Activated CD8-positive, alpha-beta memory T cell treated with anti-CD3 and anti-CD28 coated beads, Interleukin-2, amount 10 ng/mL, durations not matched to agents 7 days and 5 days (primary cell): ENCODE measurements around the gene PHOSPHO1. TPM values are rescaled to one million over a fixed set of nuclear protein-coding genes. Genes with fewer than 3 reads are reported as not detected.
"Not testable (repeated sequence)": the region's sequence is repeated elsewhere in the genome, so short reads cannot be mapped to it uniquely, and the experiment has no call there.

ENCODE experiments used
- ATAC-seq: fragments of 150-1000 bp; cut with Tn5 transposase; one replicate; pipeline ENCODE4 v1.10.0; 2021; ENCODE audit warnings: moderate library complexity
- CTCF ChIA-PET: fragments of 350-600 bp; sonication (Branson Sonifier 250); formaldehyde crosslinking; loops from one replicate; lab custom pipeline; 2021; ENCODE audit warnings: antibody characterized with exemption; lab: Charles Lee
- DNase-seq: peaks from one replicate; pipeline ENCODE4 v3.0.0-alpha.2; 2020
- H3K27ac Mint-ChIP-seq: one replicate; pipeline ENCODE4 v1.8.0; 2021; ENCODE audit warnings: mild to moderate bottlenecking, mixed read lengths
- H3K27me3 Mint-ChIP-seq: one replicate; pipeline ENCODE4 v1.8.0; 2021; ENCODE audit warnings: mixed read lengths
- H3K36me3 Mint-ChIP-seq: one replicate; pipeline ENCODE4 v1.8.0; 2021; ENCODE audit warnings: mild to moderate bottlenecking, mixed read lengths
- H3K4me1 Mint-ChIP-seq: one replicate; pipeline ENCODE4 v1.8.0; 2021; ENCODE audit warnings: mixed read lengths
- H3K4me3 Mint-ChIP-seq: one replicate; pipeline ENCODE4 v1.8.0; 2021; ENCODE audit warnings: mild to moderate bottlenecking, moderate library complexity, mixed read lengths
- H3K9me3 Mint-ChIP-seq: one replicate; pipeline ENCODE4 v1.8.0; 2022; ENCODE audit warnings: low read depth, mixed read lengths
- total RNA-seq, 2 experiments: library from RNA; stranded (reverse); gene quantifications; one replicate each; pipeline ENCODE4 v1.2.3, GENCODE V29; 2021

The PHOSPHO1 gene
- not detected for total RNA-seq

GRCh38 chr17:49230636-49231562 is at the start of gene PHOSPHO1:
Gene PHOSPHO1, minus strand, starts transcription at chr17:49230787. Its CDS starts 4,096 bp downstream, at chr17:49226691.
- ATAC-seq = peak; percentile 91

GRCh38 chr17:49280061-49280460 is 49.5 kb upstream of the PHOSPHO1 start:
- no peak for ATAC-seq
- Mint-ChIP-seq H3K4me1 (no peaks in the 10 kb centered on the region), H3K36me3 (no peaks in the 10 kb centered on the region), H3K27me3 (peaks cover 4% of the 10 kb centered on the region), H3K27ac (no peak overlapping the region), H3K4me3 (no peak overlapping the region), H3K9me3 (no peaks in the 10 kb centered on the region)
- DNase-seq = peak; percentile 1
- CTCF ChIA-PET = interaction anchor here (1.2 kb wide), 1 partner anchor 11 kb away, joined by 3 read pairs; no protein-coding TSS in a partner anchor

More at GRCh38 chr17:49230636-49231562, at the start of gene PHOSPHO1:
- no peaks in the 10 kb centered on the region for H3K9me3 Mint-ChIP-seq
- CTCF ChIA-PET = interaction anchor here (1.0 to 9.4 kb wide), 6 partner anchors 9 to 165 kb away, joined by 3 to 176 read pairs (median 4); no protein-coding TSS in a partner anchor
- peak; percentile 90 for DNase-seq
- no peak within 1 kb of the TSS for H3K27ac Mint-ChIP-seq
- peaks cover 34% of the 10 kb centered on the region for H3K4me1 Mint-ChIP-seq
- peaks cover 30% of the 10 kb centered on the region for H3K27me3 Mint-ChIP-seq
- H3K4me3 Mint-ChIP-seq = peak within 1 kb of the TSS; percentile 62
- no peaks in the 10 kb centered on the region for H3K36me3 Mint-ChIP-seq

- H3K27me3 Mint-ChIP-seq, H3K4me3 Mint-ChIP-seq, H3K36me3 Mint-ChIP-seq, H3K27ac Mint-ChIP-seq, ATAC-seq, H3K9me3 Mint-ChIP-seq, H3K4me1 Mint-ChIP-seq, DNase-seq: not testable (repeated sequence)
- CTCF ChIA-PET = interaction anchor here (1.2 kb wide), 1 partner anchor 12 kb away, joined by 3 read pairs; no protein-coding TSS in a partner anchor
Observed at GRCh38 chr17:49279263-49280015, 48.9 kb upstream of the PHOSPHO1 start.

GRCh38 chr17:49278076-49278475 is 47.5 kb upstream of the PHOSPHO1 start:
- no peak for DNase-seq
- H3K4me1 Mint-ChIP-seq = no peaks in the 10 kb centered on the region
- no peak for ATAC-seq
- CTCF ChIA-PET = no interaction called here
- H3K36me3 Mint-ChIP-seq = no peaks in the 10 kb centered on the region
- H3K27ac Mint-ChIP-seq = no peak overlapping the region
- no peak overlapping the region for H3K4me3 Mint-ChIP-seq
- no peaks in the 10 kb centered on the region for H3K9me3 Mint-ChIP-seq
- no peaks in the 10 kb centered on the region for H3K27me3 Mint-ChIP-seq

- CTCF ChIA-PET = no interaction called here
- Mint-ChIP-seq H3K27me3 (no peaks in the 10 kb centered on the region), H3K27ac (no peak overlapping the region), H3K9me3 (no peaks in the 10 kb centered on the region), H3K36me3 (no peaks in the 10 kb centered on the region), H3K4me1 (no peaks in the 10 kb centered on the region), H3K4me3 (no peak overlapping the region)
- ATAC-seq (no peak), DNase-seq (no peak)
Observed at GRCh38 chr17:49277638-49278037, 47.1 kb upstream of the PHOSPHO1 start.

- not testable (repeated sequence) for H3K4me3 Mint-ChIP-seq, H3K36me3 Mint-ChIP-seq, H3K9me3 Mint-ChIP-seq, DNase-seq, H3K27ac Mint-ChIP-seq, ATAC-seq, H3K4me1 Mint-ChIP-seq, H3K27me3 Mint-ChIP-seq
- CTCF ChIA-PET = interaction anchor here (1.1 kb wide), 1 partner anchor 597 kb away, joined by 6 read pairs; no protein-coding TSS in a partner anchor
Observed at GRCh38 chr17:49275981-49276380, 45.4 kb upstream of the PHOSPHO1 start.

- CTCF ChIA-PET = no interaction called here
- no peak overlapping the region for H3K4me3 Mint-ChIP-seq
- H3K4me1 Mint-ChIP-seq = no peaks in the 10 kb centered on the region
- no peak for DNase-seq
- H3K9me3 Mint-ChIP-seq = no peaks in the 10 kb centered on the region
- H3K27me3 Mint-ChIP-seq = peaks cover 3% of the 10 kb centered on the region
- no peak for ATAC-seq
- no peaks in the 10 kb centered on the region for H3K36me3 Mint-ChIP-seq
- no peak overlapping the region for H3K27ac Mint-ChIP-seq
Observed at GRCh38 chr17:49269356-49269755, 38.8 kb upstream of the PHOSPHO1 start.

GRCh38 chr17:49267912-49268311 is 37.3 kb upstream of the PHOSPHO1 start:
- ATAC-seq (no peak), DNase-seq (no peak)
- H3K27me3 Mint-ChIP-seq = peaks cover 8% of the 10 kb centered on the region
- H3K36me3 Mint-ChIP-seq = no peaks in the 10 kb centered on the region
- no peaks in the 10 kb centered on the region for H3K4me1 Mint-ChIP-seq
- no peak overlapping the region for H3K4me3 Mint-ChIP-seq
- no peaks in the 10 kb centered on the region for H3K9me3 Mint-ChIP-seq
- CTCF ChIA-PET = interaction anchor here (1.0 kb wide), 1 partner anchor 75 kb away, joined by 3 read pairs; no protein-coding TSS in a partner anchor
- no peak overlapping the region for H3K27ac Mint-ChIP-seq

GRCh38 chr17:49266233-49266632 is 35.6 kb upstream of the PHOSPHO1 start:
- DNase-seq (no peak), ATAC-seq (no peak)
- no peak overlapping the region for H3K27ac Mint-ChIP-seq
- CTCF ChIA-PET = no interaction called here
- H3K36me3 Mint-ChIP-seq = no peaks in the 10 kb centered on the region
- peaks cover 11% of the 10 kb centered on the region for H3K27me3 Mint-ChIP-seq
- H3K9me3 Mint-ChIP-seq = no peaks in the 10 kb centered on the region
- peaks cover under 1% of the 10 kb centered on the region for H3K4me1 Mint-ChIP-seq
- H3K4me3 Mint-ChIP-seq = no peak overlapping the region

- not testable (repeated sequence) for H3K36me3 Mint-ChIP-seq, DNase-seq, ATAC-seq, H3K27ac Mint-ChIP-seq, H3K9me3 Mint-ChIP-seq, H3K4me3 Mint-ChIP-seq
- CTCF ChIA-PET = interaction anchor here (1.0 to 2.6 kb wide), 4 partner anchors 30 to 55 kb away, joined by 3 to 11 read pairs (median 4); no protein-coding TSS in a partner anchor
- H3K4me1 Mint-ChIP-seq = peaks cover 12% of the 10 kb centered on the region
- peaks cover 14% of the 10 kb centered on the region for H3K27me3 Mint-ChIP-seq
Observed at GRCh38 chr17:49261540-49261939, 31.0 kb upstream of the PHOSPHO1 start.

GRCh38 chr17:49260817-49261291 is 30.3 kb upstream of the PHOSPHO1 start:
- ATAC-seq (no peak), DNase-seq (no peak)
- CTCF ChIA-PET = interaction anchor here (1.0 to 2.6 kb wide), 7 partner anchors 29 to 127 kb away, joined by 3 to 11 read pairs (median 3); no protein-coding TSS in a partner anchor
- Mint-ChIP-seq H3K27me3 (peaks cover 14% of the 10 kb centered on the region), H3K27ac (peak overlapping the region; percentile 46), H3K4me1 (peaks cover 12% of the 10 kb centered on the region), H3K36me3 (no peaks in the 10 kb centered on the region), H3K4me3 (peak overlapping the region; percentile 71), H3K9me3 (no peaks in the 10 kb centered on the region)

GRCh38 chr17:49260011-49260816 is 29.6 kb upstream of the PHOSPHO1 start:
- CTCF ChIA-PET = interaction anchor here (1.0 to 2.6 kb wide), 8 partner anchors 29 to 228 kb away, joined by 3 to 11 read pairs (median 3); no protein-coding TSS in a partner anchor
- H3K4me1 Mint-ChIP-seq = peaks cover 12% of the 10 kb centered on the region
- H3K27ac Mint-ChIP-seq = peak overlapping the region; percentile 46
- H3K36me3 Mint-ChIP-seq = no peaks in the 10 kb centered on the region
- H3K4me3 Mint-ChIP-seq = peak overlapping the region; percentile 71
- peak; percentile 84 for ATAC-seq
- H3K27me3 Mint-ChIP-seq = peaks cover 14% of the 10 kb centered on the region
- peak; percentile 62 for DNase-seq
- no peaks in the 10 kb centered on the region for H3K9me3 Mint-ChIP-seq
